GM12878 (cell line): Measurements from ENCODE around the gene ITGA5.

ENCODE experiments used
- EP300 ChIP-seq, 2 experiments: fragments of 150-350 bp in 1 of 2; IDR thresholded peaks; 2 replicates each; pipeline ENCODE4 v1.6.1; 2011 to 2012; ENCODE audit warnings: low read depth in 2 of 2, low read length in 2 of 2, borderline replicate concordance in 1 of 2, improper control_type of control experiment in 1 of 2, inconsistent platforms in 1 of 2; ENCODE audit not compliant: control insufficient read depth in 1 of 2
- NR2C1 ChIP-seq: fragments of 450-650 bp; IDR thresholded peaks from 2 replicates; pipeline ENCODE4 v1.6.1; 2017; ENCODE audit warnings: antibody characterized with exemption, mild to moderate bottlenecking, moderate library complexity
- POLR2AphosphoS2 ChIP-seq: IDR thresholded peaks from 2 replicates; pipeline ENCODE4 v1.6.1; 2011; ENCODE audit warnings: low read depth, mild to moderate bottlenecking, low read length, improper control_type of control experiment, moderate library complexity
- POU2F2 ChIP-seq: IDR thresholded peaks from 3 replicates; pipeline ENCODE4 v1.6.1; 2011; ENCODE audit warnings: low read depth, mild to moderate bottlenecking, low read length, borderline replicate concordance
- SP1 ChIP-seq: IDR thresholded peaks from one replicate; pipeline ENCODE4 v1.6.1; 2011; ENCODE audit warnings: low read depth, low read length
- ZNF274 ChIP-seq: IDR thresholded peaks from one replicate; pipeline ENCODE4 v1.8.0; 2011; ENCODE audit not compliant: insufficient read length, insufficient read depth
- TF ChIP-seq, protein P1 (sequence below), 3 experiments: IDR thresholded peaks in 2 of 3; conservative IDR thresholded peaks in 1 of 3; 2 replicates each; pipeline ENCODE4 v1.5.1; 2011; ENCODE audit warnings: low read depth in 3 of 3, low read length in 3 of 3, mild to moderate bottlenecking in 3 of 3, control low read depth in 2 of 3, moderate library complexity in 2 of 3, inconsistent platforms in 1 of 3, mixed read lengths in 1 of 3; ENCODE audit not compliant: control insufficient read depth in 2 of 3, insufficient read depth in 1 of 3; ENCODE audit errors: extremely low read depth in 1 of 3

DNA sequence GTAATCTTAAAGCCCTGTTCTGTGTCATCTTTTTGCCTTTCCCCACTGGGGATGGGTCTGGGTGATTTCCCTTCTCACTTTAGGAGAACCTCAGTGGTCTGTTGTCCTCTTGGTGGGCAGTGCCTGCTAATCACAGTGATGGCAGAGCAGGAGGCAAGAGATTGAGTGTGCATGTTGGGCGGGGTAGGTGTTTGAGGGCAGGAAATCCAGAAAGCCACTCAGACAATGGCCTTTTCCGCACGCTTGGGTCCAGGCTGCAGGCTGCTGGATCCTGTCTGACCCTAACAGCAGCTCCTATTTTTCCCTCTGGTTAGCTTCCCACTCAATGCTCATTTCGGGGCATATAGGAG, 13.7 kb upstream of the ITGA5 start:
- TF ChIP-seq, protein P1, sequence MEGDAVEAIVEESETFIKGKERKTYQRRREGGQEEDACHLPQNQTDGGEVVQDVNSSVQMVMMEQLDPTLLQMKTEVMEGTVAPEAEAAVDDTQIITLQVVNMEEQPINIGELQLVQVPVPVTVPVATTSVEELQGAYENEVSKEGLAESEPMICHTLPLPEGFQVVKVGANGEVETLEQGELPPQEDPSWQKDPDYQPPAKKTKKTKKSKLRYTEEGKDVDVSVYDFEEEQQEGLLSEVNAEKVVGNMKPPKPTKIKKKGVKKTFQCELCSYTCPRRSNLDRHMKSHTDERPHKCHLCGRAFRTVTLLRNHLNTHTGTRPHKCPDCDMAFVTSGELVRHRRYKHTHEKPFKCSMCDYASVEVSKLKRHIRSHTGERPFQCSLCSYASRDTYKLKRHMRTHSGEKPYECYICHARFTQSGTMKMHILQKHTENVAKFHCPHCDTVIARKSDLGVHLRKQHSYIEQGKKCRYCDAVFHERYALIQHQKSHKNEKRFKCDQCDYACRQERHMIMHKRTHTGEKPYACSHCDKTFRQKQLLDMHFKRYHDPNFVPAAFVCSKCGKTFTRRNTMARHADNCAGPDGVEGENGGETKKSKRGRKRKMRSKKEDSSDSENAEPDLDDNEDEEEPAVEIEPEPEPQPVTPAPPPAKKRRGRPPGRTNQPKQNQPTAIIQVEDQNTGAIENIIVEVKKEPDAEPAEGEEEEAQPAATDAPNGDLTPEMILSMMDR (IDR thresholded peaks at IDR 0.05 in 2 of 3, conservative IDR thresholded peaks at IDR 0.05 in 1 of 3; ENCODE audit: control insufficient read depth in 2 of 3, extremely low read depth in 1 of 3, insufficient read depth in 1 of 3, low read depth in 3 of 3, low read length in 3 of 3) = no peak
- no peak for TF ChIP-seq ZNF274
- no peak for TF ChIP-seq POU2F2
- no peak for TF ChIP-seq SP1
- TF ChIP-seq NR2C1 = no peak
- no peak for TF ChIP-seq EP300 (IDR thresholded peaks at IDR 0.05; ENCODE audit: borderline replicate concordance in 1 of 2, control insufficient read depth in 1 of 2, low read depth in 2 of 2, low read length in 2 of 2)
- TF ChIP-seq POLR2AphosphoS2 = no peak
